ENCODE results near the gene CFAP157. TPM values are rescaled to one million over a fixed set of nuclear protein-coding genes. Genes with fewer than 3 reads are reported as not detected.

Gene CFAP157
- total RNA-seq, 1 experiment from 2014 or later, result not detected

GRCh38 chr9:127697575-127697974 lies 9.2 kb upstream of the CFAP157 start:
- no peak for DNase-seq
- H3K27me3 ChIP-seq (ENCODE audit: low read length), result no peaks in the 10 kb centered on the region
- no peak overlapping the region for H3K4me2 ChIP-seq (ENCODE audit: low read depth, low read length, poor library complexity, severe bottlenecking)
- H2AFZ ChIP-seq (ENCODE audit: low read length), result no peak overlapping the region
- no peaks in the 10 kb centered on the region for H3K9me3 ChIP-seq (ENCODE audit: low read length)
- no peak overlapping the region for H3K9ac ChIP-seq (ENCODE audit: low read length)
- H3K4me3 ChIP-seq (ENCODE audit: low read length), result no peak overlapping the region
- no peaks in the 10 kb centered on the region for H3K36me3 ChIP-seq (ENCODE audit: insufficient read depth, low read length)
- no peak overlapping the region for H3K27ac ChIP-seq (ENCODE audit: low read length)
- peaks cover 7% of the 10 kb centered on the region for H3K4me1 ChIP-seq (ENCODE audit: low read length)
- no peaks in the 10 kb centered on the region for H4K20me1 ChIP-seq (ENCODE audit: insufficient read depth, low read depth, low read length)
- H3K9me2 ChIP-seq (replicated peaks; ENCODE audit: insufficient read depth, low read length), result no peaks in the 10 kb centered on the region
- H3K79me2 ChIP-seq (ENCODE audit: low read length), result no peaks in the 10 kb centered on the region

GRCh38 chr9:127698386-127698785 lies 8.4 kb upstream of the CFAP157 start:
- H3K4me1 ChIP-seq (ENCODE audit: low read length), result peaks cover 7% of the 10 kb centered on the region
- no peaks in the 10 kb centered on the region for H3K79me2 ChIP-seq (ENCODE audit: low read length)
- no peaks in the 10 kb centered on the region for H3K27me3 ChIP-seq (ENCODE audit: low read length)
- H3K27ac ChIP-seq (ENCODE audit: low read length), result no peak overlapping the region
- no peaks in the 10 kb centered on the region for H3K9me3 ChIP-seq (ENCODE audit: low read length)
- H3K4me2 ChIP-seq (ENCODE audit: low read depth, low read length, poor library complexity, severe bottlenecking), result no peak overlapping the region
- no peak overlapping the region for H2AFZ ChIP-seq (ENCODE audit: low read length)
- H3K4me3 ChIP-seq (ENCODE audit: low read length), result no peak overlapping the region
- no peak for DNase-seq
- H3K36me3 ChIP-seq (ENCODE audit: insufficient read depth, low read length), result no peaks in the 10 kb centered on the region
- H3K9ac ChIP-seq (ENCODE audit: low read length), result no peak overlapping the region
- no peaks in the 10 kb centered on the region for H3K9me2 ChIP-seq (replicated peaks; ENCODE audit: insufficient read depth, low read length)
- no peaks in the 10 kb centered on the region for H4K20me1 ChIP-seq (ENCODE audit: insufficient read depth, low read depth, low read length)

- no peaks in the 10 kb centered on the region for H3K79me2 ChIP-seq (ENCODE audit: low read length)
- peak; percentile 92 for DNase-seq
- H3K9me2 ChIP-seq (replicated peaks; ENCODE audit: insufficient read depth, low read length), result no peaks in the 10 kb centered on the region
- no peaks in the 10 kb centered on the region for H3K9me3 ChIP-seq (ENCODE audit: low read length)
- H3K4me1 ChIP-seq (ENCODE audit: low read length), result peaks cover 7% of the 10 kb centered on the region
- H3K4me2 ChIP-seq (ENCODE audit: low read depth, low read length, poor library complexity, severe bottlenecking), result peak overlapping the region; percentile 52
- H4K20me1 ChIP-seq (ENCODE audit: insufficient read depth, low read depth, low read length), result no peaks in the 10 kb centered on the region
- peak overlapping the region; percentile 42; the same call in 1 of the 2 replicates for H3K4me3 ChIP-seq (ENCODE audit: low read length)
- peak overlapping the region; percentile 67; the same call in 1 of the 2 replicates for H2AFZ ChIP-seq (ENCODE audit: low read length)
- no peaks in the 10 kb centered on the region for H3K36me3 ChIP-seq (ENCODE audit: insufficient read depth, low read length)
- peak overlapping the region; percentile 47 for H3K9ac ChIP-seq (ENCODE audit: low read length)
- no peaks in the 10 kb centered on the region for H3K27me3 ChIP-seq (ENCODE audit: low read length)
- H3K27ac ChIP-seq (ENCODE audit: low read length), result no peak overlapping the region
Observed at GRCh38 chr9:127698985-127699670, 7.7 kb upstream of the CFAP157 start.

GRCh38 chr9:127700140-127700539 lies 6.6 kb upstream of the CFAP157 start:
- Histone ChIP-seq H3K9me2 (replicated peaks; ENCODE audit: insufficient read depth, low read length) (no peaks in the 10 kb centered on the region), H3K9me3 (ENCODE audit: low read length) (no peaks in the 10 kb centered on the region), H3K4me1 (ENCODE audit: low read length) (peaks cover 7% of the 10 kb centered on the region), H3K9ac (ENCODE audit: low read length) (no peak overlapping the region), H3K79me2 (ENCODE audit: low read length) (no peaks in the 10 kb centered on the region), H3K4me3 (ENCODE audit: low read length) (no peak overlapping the region), H3K27me3 (ENCODE audit: low read length) (no peaks in the 10 kb centered on the region), H3K36me3 (ENCODE audit: insufficient read depth, low read length) (no peaks in the 10 kb centered on the region), H2AFZ (ENCODE audit: low read length) (no peak overlapping the region), H3K4me2 (ENCODE audit: low read depth, low read length, poor library complexity, severe bottlenecking) (no peak overlapping the region), H4K20me1 (ENCODE audit: insufficient read depth, low read depth, low read length) (no peaks in the 10 kb centered on the region), H3K27ac (ENCODE audit: low read length) (no peak overlapping the region)
- no peak for DNase-seq

- Histone ChIP-seq H3K9me3 (ENCODE audit: low read length) (no peaks in the 10 kb centered on the region), H3K4me2 (ENCODE audit: low read depth, low read length, poor library complexity, severe bottlenecking) (no peak overlapping the region), H4K20me1 (ENCODE audit: insufficient read depth, low read depth, low read length) (no peaks in the 10 kb centered on the region), H3K27me3 (ENCODE audit: low read length) (no peaks in the 10 kb centered on the region), H3K4me3 (ENCODE audit: low read length) (no peak overlapping the region), H2AFZ (ENCODE audit: low read length) (no peak overlapping the region), H3K9me2 (replicated peaks; ENCODE audit: insufficient read depth, low read length) (no peaks in the 10 kb centered on the region), H3K9ac (ENCODE audit: low read length) (no peak overlapping the region), H3K36me3 (ENCODE audit: insufficient read depth, low read length) (no peaks in the 10 kb centered on the region), H3K27ac (ENCODE audit: low read length) (no peak overlapping the region), H3K79me2 (ENCODE audit: low read length) (no peaks in the 10 kb centered on the region), H3K4me1 (ENCODE audit: low read length) (peaks cover 7% of the 10 kb centered on the region)
- DNase-seq, result no peak
Observed at GRCh38 chr9:127700594-127701255, 6.1 kb upstream of the CFAP157 start.

GRCh38 chr9:127703289-127703946 lies 3.4 kb upstream of the CFAP157 start:
- H3K9me3 ChIP-seq (ENCODE audit: low read length), result no peaks in the 10 kb centered on the region
- no peak overlapping the region for H3K4me2 ChIP-seq (ENCODE audit: low read depth, low read length, poor library complexity, severe bottlenecking)
- no peaks in the 10 kb centered on the region for H3K9me2 ChIP-seq (replicated peaks; ENCODE audit: insufficient read depth, low read length)
- H2AFZ ChIP-seq (ENCODE audit: low read length), result no peak overlapping the region
- 0 out of 2 replicates have a peak, but pooled peaks cover 6% of the 10 kb centered on the region for H4K20me1 ChIP-seq (ENCODE audit: insufficient read depth, low read depth, low read length)
- no peak overlapping the region for H3K4me3 ChIP-seq (ENCODE audit: low read length)
- H3K27ac ChIP-seq (ENCODE audit: low read length), result no peak overlapping the region
- H3K9ac ChIP-seq (ENCODE audit: low read length), result no peak overlapping the region
- no peaks in the 10 kb centered on the region for H3K27me3 ChIP-seq (ENCODE audit: low read length)
- no peak for DNase-seq
- H3K36me3 ChIP-seq (ENCODE audit: insufficient read depth, low read length), result no peaks in the 10 kb centered on the region
- peaks cover 7% of the 10 kb centered on the region for H3K4me1 ChIP-seq (ENCODE audit: low read length)
- no peaks in the 10 kb centered on the region for H3K79me2 ChIP-seq (ENCODE audit: low read length)

- no peaks in the 10 kb centered on the region for H3K9me2 ChIP-seq (replicated peaks; ENCODE audit: insufficient read depth, low read length)
- H3K9ac ChIP-seq (ENCODE audit: low read length), result no peak overlapping the region
- H3K9me3 ChIP-seq (ENCODE audit: low read length), result 0 out of 2 replicates have a peak, but pooled peaks cover 4% of the 10 kb centered on the region
- no peaks in the 10 kb centered on the region for H3K79me2 ChIP-seq (ENCODE audit: low read length)
- H3K27ac ChIP-seq (ENCODE audit: low read length), result no peak overlapping the region
- no peaks in the 10 kb centered on the region for H3K4me1 ChIP-seq (ENCODE audit: low read length)
- H4K20me1 ChIP-seq (ENCODE audit: insufficient read depth, low read depth, low read length), result 0 out of 2 replicates have a peak, but pooled peaks cover 6% of the 10 kb centered on the region
- H2AFZ ChIP-seq (ENCODE audit: low read length), result no peak overlapping the region
- no peak overlapping the region for H3K4me2 ChIP-seq (ENCODE audit: low read depth, low read length, poor library complexity, severe bottlenecking)
- no peak overlapping the region for H3K4me3 ChIP-seq (ENCODE audit: low read length)
- DNase-seq, result no peak
- H3K27me3 ChIP-seq (ENCODE audit: low read length), result no peaks in the 10 kb centered on the region
- no peaks in the 10 kb centered on the region for H3K36me3 ChIP-seq (ENCODE audit: insufficient read depth, low read length)
Observed at GRCh38 chr9:127705577-127706379, 1.0 kb upstream of the CFAP157 start.
